ENCODE results near the gene CPLX3. TPM values are rescaled to one million over a fixed set of nuclear protein-coding genes. Genes with fewer than 3 reads are reported as not detected.

Gene CPLX3
- total RNA-seq, 1 experiment from 2014 or later = not detected

DNA sequence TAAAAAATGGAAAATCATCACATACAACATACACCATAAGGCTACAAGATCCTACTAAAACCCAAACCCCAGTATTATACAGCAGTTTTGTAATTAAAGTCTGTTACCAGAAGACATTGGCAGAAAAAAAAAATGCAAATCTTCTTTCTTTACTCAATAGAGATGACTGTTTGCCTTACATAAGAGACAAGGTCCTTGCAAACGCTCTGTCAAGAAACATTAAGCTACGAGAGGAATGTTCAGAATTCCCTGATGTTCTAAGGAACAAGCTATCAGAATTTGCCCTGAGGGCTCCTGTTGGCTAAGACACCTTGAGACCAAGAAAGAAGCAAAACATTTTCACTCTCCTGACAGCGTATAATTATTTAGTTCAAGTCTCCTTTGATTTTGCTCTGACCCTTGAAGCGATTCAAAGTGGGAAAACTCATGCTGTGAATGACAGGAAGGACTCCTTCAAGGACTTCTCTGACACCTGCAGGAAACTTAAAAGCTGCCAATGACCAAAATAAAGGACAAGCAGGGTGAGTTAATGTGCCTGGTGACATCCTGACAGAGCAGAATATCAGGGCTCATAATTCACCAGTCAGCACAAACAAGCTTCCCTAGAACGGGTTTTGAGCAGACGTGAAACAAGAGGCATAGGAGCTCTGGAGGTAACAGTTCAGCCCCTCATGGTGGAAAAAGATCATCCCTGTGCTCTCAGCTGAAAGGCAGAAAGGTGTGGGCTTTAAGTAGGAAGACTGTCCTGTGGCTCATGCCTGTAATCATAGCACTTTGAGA is 44.2 kb downstream of the CPLX3 start:
- no peak for DNase-seq (ENCODE audit: low read depth)

DNA sequence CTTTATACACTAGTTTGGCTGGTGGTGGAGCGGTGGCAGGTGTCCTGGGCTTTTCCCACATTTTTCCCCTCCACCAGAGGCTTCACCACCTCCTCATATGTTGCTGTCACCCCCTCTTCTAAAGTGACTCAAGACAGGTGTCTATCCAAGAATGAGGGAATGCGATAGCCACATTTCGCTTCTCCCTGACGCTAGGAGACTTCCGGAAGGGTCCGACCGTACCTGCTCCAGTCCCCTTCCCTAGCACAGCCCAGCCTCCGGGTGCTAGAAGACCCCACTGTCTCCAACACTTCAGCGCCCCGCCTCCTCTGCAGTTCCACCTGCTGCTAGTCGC is 46.2 kb downstream of the CPLX3 start:
- no peak for DNase-seq (ENCODE audit: low read depth)

DNA sequence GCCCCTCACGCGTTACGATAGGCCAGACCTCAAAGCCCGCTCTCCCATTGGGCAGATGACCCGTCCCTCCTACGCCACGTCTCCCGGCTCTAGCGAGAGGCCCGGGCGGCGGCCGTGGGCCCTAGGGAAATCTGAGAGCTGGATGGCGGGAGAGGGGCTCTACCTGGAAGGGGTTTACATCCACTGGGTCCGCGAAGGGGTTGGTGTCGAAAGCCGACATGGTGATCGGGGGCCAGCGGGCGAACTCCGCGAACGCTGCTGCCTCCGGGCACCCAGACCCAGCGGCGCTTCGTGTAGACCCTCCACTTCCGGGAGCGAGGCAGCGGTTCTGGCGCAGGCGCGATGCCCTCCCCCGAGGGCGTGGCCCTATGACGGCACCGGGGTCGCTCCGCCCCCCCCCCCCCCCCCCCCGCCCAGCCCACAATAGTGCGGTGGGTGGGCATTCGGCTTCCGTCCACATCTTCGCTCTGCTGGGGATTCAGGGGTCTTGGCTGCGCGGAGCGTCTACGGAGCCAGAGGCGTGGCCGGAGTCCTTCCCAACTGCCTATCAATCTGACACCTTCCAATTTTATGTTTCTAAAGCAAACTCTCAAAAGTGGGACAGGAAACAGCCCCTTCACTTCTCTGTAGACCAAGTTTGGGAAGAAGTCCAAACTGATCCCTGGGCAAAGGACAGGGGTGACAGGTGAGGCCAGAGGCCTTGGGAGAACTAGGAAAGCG is 46.8 kb downstream of the CPLX3 start, which contains the start of gene SCAMP2:
Gene SCAMP2, minus strand, starts transcription at position 330 of the 720 bp plus-strand sequence. Its CDS starts 110 bp downstream, at position 220.
- DNase-seq (ENCODE audit: low read depth) = peak; percentile 91

- no peak for DNase-seq (ENCODE audit: low read depth)
These were observed 47.5 kb downstream of the CPLX3 start for GRCh38 chr15:74873756-74874424.

- DNase-seq (ENCODE audit: low read depth) = no peak
These were observed 51.8 kb downstream of the CPLX3 start for GRCh38 chr15:74878273-74878672.

Other genes starting within 250 kb of the CPLX3 start
- 60.5 and 81.1 TPM in 2 replicates for gene CLK3, start 210.8 kb upstream of the CPLX3 start, total RNA-seq (2014; rRNA removed)
- gene EDC3, start 130.6 kb upstream of the CPLX3 start, total RNA-seq (2014; rRNA removed) = 5.1 and 8.7 TPM in 2 replicates
- 0.06 TPM in 1 of 2 replicates, not detected in the other for gene CYP1A1, start 101.1 kb upstream of the CPLX3 start, total RNA-seq (2014; rRNA removed)
- not detected in 2 replicates for gene CYP1A2, start 77.8 kb upstream of the CPLX3 start, total RNA-seq (2014; rRNA removed)
- 22.2 and 28.8 TPM in 2 replicates for gene CSK, start 44.5 kb upstream of the CPLX3 start, total RNA-seq (2014; rRNA removed)
- gene LMAN1L, start 13.8 kb upstream of the CPLX3 start, total RNA-seq (2014; rRNA removed) = 0.06 TPM in 1 of 2 replicates, not detected in the other
- gene ULK3, start 16.5 kb downstream of the CPLX3 start, total RNA-seq (2014; rRNA removed) = 31.5 and 36.4 TPM in 2 replicates
- 29.2 and 40.0 TPM in 2 replicates for gene SCAMP2, start 46.7 kb downstream of the CPLX3 start, total RNA-seq (2014; rRNA removed)
- 110 and 122 TPM in 2 replicates for gene MPI, start 63.4 kb downstream of the CPLX3 start, total RNA-seq (2014; rRNA removed)
- gene FAM219B, start 80.2 kb downstream of the CPLX3 start, total RNA-seq (2014; rRNA removed) = 45.0 and 51.8 TPM in 2 replicates
- 97.5 and 109 TPM in 2 replicates for gene COX5A, start 111.4 kb downstream of the CPLX3 start, total RNA-seq (2014; rRNA removed)
- 8.9 and 9.1 TPM in 2 replicates for gene RPP25, start 130.1 kb downstream of the CPLX3 start, total RNA-seq (2014; rRNA removed)
- gene SCAMP5, start 168.9 kb downstream of the CPLX3 start, total RNA-seq (2014; rRNA removed) = 0.51 and 0.98 TPM in 2 replicates
- gene PPCDC, start 197.0 kb downstream of the CPLX3 start, total RNA-seq (2014; rRNA removed) = 21.1 and 22.8 TPM in 2 replicates

Measured in LHCN-M2 (cell line).